NCI-H2196 treated with DMSO at 0.1 percent for 48 hours (cell line): Measurements from ENCODE around the gene PPEF1.
"Not testable (repeated sequence)": the region's sequence is repeated elsewhere in the genome, so short reads cannot be mapped to it uniquely, and the experiment has no call there.

Experiments used
- DNase-seq: peaks from one replicate; lab custom pipeline; 2025; ENCODE audit not compliant: unreplicated experiment; lab: John Stamatoyannopoulos, UW

PPEF1 gene

DNA sequence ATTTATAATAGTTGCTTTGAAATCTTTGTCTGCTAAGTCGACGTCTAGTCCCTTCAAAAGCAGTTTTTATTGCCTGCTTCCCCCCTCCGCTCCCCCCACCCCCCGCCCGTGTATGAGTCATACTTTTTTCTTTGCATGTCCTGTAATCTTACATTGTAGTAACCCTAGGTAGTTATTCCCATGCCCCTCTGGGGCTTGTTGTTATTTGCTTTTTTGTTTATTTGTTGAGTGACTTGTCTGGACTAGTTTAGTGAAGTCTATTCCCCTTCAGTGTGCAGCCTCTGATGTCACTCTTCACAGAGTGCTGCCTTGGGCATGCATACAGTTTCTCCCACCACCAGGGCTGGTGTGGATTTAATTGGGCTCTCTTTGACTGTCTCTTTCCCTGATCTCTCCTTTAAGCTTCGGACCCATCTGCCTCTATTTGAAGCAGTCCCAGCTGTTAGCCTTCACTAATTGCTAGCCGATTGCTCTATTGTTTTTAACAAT is 86.2 kb downstream of the PPEF1 start:
- DNase-seq, result no peak

DNA sequence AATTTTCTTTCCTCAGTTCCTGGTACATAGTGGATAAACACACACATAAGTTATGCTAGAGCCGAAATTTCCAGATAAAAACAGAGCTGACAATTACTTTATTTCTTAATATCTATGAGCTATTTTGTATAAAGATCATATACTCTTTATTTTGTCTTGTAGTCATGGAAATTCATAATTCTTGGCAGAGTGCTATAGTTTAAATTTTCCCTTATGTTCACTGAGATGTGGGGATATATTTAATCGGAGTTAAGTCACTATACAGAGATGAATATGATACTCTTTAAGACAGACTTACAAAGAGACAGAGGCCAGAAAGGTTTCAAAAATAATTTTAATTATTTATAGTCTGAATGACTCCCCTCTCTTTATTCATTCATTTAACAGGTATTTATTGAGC is 89.7 kb downstream of the PPEF1 start:
- no peak for DNase-seq

DNA sequence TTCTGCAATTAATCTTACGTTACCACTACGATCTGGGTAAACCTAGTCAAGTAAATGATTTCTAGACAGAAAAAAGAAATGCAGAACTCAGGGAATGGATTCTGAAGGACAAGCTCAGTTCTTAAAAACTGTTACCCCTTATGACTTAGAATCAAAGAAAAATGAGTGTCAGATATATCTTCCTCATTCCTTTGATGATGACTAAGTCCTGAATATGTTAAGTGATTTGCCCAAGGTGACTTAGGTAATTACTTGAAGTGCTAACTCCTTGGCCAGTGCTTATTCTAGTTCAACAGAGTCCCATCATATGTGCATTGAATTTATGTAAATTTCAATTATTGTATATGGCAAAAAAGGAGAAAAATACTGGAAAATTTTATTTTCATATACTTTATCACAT is 92.5 kb downstream of the PPEF1 start:
- no peak for DNase-seq

DNA sequence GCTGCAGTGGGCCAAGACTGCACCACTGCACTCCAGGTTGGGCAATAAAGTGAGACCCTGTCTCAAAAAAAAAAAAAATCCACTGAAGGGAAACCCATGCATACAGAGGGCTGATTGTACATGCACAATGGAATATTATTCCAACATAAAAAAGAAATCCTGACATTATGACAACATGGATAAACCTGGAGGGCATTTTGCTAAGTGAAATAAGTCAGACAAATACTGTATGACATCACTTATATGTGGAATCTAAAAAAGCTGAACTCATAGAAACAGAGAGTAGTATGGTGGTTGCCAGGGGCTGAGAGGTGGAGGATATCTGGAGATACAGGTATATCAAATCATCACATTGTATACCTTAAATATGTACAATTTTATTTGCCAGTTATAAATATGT is 102.2 kb downstream of the PPEF1 start:
- DNase-seq, result no peak

DNA sequence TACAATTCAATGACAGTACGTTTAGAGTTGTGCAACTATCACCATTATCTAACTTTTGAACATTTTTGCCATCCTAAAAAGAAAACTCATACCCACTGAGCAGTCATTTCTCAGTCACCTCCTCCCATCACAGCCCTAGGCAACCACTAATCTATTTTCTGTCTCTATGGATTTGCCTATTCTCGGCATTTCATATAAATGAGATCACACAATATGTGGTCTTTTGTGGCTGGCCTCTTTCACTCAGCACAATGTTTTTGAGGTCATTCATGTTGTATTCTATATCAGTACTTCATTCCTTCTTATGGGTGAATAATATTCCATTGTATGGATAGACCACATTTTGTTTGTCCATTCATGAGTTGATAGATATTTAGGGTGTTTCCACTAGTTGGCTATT is 103.0 kb downstream of the PPEF1 start:
- no peak for DNase-seq

DNA sequence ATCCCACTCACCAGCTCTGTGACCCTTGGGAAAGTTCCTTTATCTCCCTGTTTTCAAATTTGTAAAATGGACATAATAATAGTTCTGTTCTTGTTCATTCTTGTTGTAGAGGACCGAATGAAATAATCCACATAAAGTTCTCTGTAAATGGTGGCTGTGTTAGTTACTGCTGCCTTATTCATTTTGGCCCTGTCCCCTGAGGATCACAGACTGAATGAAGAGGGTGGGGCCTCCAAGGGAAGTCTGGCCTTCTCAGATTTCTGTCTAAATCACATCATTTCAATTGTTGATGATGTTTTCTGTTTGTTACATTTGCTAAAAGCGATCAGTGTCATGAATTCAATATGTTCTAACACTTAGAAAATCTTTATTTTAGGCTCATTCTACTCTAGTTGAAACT is 117.9 kb downstream of the PPEF1 start:
- DNase-seq, result no peak

DNA sequence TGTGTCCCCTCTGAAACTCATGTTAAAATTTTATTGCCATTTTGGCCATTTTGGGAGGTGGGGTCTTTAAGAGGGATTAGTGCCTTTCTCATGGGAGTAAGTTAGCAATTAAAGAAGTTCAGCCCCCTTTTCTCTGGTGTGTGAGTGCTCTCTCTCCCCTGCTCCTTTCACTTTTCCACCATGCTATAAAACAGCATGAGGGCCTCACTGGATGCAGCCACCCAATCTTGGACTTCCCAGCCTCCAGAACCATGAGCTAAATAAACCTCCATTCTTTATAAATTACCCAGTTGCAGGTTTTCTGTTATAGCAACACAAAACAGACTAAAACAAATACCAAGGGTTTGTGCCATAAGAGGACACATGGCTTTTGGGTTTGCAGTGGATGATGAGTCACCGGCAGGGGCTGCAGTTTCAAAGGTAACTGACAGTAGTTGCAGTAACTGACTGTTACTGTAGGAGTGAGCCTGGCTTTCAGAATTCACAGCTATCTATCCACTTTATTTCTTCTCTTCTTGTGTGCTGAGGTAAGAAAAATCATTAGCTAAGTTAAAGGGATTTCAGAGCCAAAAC is 121.5 kb downstream of the PPEF1 start:
- no peak for DNase-seq

DNA sequence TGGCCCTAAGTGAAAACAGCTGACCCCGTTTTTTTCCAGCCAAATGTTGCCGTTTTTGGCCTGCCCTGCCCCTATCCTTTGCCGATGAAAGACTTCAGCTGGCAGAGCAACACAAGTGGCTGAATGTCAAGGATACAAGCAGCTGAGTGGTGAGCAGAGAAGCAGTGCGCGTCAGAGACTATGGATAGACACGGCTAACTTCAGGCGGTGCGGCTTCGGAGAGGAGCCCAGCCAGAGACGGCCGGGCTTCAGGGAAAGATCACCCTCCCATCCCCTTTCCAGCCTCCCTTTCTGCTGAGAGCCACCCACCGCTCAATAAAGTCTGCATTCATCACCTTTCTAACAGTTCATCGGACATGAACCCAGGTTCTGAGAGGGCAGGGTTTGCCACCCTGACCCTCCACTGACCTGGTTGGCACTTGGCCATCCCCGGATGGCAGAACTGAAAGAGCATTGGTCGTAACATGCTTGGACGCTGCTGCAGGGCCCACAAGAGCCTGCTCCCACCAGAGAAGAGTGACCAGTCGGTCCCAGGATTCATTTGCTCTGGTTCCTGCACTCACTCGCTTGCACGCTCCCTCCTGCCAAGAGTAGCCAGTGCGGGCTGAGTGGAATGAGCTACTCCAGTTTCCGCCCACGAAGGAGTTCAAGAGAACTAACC is 125.8 kb downstream of the PPEF1 start:
- no peak for DNase-seq

DNA sequence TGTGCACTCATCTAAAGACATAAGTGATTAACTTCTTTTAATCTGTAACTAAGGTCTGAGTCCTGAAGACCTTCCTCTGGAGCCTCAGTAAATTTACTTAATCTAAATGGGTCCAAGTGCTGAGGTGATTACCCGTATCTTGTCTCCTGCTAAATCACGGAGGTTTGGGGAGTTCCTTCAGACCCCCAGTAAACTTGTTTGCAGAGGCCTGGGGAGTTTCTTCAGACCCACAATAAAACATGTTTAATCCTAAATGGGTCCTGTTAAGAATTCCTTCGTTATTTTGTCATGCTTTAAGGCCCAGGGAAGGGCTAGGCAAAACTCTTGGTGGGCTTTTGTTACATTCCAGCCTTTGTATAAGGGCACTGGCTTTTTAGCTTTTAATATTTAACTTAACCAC is 140.5 kb downstream of the PPEF1 start:
- DNase-seq, result not testable (repeated sequence)

DNA sequence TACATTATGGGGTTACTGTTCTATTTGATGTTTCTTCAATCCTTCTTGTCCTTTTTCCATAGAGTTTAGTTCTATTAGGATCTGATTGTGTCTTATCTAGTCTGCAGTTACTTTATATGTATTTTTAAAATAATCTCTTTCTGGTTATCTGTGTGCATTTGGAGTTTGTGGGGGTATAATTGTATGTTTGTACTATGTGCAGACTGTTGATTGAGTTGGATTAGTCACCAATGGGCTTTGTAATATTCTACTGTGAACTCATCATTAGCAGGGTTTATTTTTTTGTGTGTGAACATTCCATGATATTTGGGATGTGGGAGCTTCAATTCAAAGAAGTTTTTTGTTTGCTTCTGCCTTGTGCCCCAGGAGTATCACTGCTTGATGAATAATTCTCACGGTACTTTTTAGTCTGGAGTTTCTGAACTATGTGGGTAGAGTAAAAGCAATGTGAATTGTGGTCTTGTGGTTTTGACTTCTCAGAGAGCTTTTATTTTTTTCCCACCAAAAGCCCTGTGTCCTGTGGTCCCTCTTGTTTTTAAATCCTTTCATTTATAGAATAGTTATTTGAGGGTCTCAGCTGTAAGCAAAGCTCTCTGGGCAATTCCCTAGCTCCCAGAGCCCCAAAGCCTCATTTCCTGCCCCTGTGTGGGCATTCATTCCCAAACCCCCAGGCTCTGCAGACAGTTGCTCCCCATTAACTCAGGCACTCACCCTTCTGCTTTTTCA is 148.6 kb downstream of the PPEF1 start:
- DNase-seq, result no peak

DNA sequence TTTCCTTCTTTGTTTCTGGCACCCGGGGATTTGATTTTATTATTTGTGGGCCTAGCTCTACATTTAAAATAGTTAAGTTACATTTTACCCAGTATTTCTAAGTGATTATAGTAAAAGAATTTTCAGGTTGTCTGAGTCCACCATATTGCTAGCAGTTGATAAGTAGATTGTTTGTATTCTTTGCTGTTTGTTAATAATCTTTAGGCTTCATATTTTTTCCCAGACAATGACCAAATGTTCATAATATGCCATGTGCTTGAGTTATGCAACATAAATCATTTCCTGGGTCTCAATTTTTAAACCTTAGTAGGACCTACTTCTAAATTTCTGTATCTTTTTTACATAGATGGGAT is 149.2 kb downstream of the PPEF1 start:
- DNase-seq, result no peak

DNA sequence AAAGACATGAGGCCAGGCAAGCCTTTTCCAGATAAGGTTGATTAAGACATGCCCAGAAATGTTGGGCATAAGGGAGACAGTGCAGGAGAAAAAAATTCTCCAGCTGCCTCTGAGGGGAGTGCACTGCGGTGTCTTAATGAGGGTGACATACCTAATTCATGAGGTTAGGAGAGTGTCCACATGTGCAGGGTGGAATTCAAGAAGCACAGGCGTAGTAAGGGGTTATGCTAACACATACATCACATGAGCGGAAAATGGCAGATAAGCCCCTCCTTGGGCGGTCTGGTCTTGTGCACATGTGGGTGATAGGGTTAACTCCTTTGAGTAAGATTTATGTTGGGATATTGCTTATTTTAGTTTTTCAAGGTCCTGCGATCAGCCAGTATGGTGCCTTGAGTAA is 154.1 kb downstream of the PPEF1 start:
- DNase-seq, result no peak

DNA sequence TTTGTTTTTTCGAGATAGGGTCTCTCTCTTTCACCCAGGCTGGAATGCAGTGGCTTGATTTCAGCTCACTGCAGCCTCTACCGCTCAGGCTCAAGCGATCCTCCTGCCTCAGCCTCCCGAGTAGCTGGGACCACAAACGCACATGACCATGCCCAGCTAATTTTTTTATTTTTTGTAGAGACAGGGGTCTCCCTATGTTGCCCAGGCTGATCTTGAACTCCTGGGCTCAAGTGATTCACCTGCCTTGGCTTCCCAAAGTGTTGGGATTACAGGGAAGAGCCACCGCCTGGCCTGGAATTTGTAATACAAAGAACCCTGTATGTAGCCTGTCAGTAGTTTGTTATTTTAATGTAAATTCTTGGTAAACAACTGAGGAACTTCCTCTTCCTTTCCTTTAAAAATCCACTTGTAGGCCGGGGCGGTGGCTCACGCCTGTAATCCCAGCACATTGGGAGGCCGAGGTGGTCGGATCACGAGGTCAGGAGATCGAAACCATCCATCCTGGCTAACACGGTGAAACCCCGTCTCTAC is 157.0 kb downstream of the PPEF1 start:
- DNase-seq, result no peak

DNA sequence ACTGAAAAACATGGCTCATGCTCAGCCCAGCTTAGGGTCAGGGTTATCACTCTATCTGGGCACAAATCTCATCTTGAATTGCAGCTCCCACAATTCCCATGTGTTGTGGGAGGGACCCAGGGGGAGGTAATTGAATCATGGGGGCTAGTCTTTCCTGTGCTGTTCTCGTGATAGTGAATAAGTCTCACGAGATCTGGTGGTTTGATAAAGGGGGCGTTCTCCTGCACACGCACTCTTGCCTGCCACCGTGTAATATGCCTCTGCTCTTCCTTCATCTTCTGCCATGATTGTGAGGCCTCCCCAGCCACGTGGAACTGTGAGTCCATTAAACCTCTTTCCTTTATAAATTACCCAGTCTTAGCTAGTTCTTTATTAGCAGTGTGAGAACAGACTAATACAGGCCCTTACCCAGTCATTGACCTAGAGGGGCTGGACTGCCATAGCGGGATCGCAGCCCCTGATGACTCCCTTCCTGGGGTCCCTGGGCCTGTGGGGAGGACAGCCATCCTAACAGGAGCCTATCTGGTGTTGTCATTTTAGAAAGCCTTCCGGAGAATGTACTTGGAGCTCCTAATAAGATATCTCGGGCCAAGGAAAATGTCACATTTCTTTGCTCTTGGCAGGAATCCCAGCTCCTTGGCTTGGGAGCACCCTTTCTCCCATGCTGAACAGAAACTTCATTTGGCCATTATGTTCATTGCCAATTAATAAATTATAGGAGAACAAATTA is 163.9 kb downstream of the PPEF1 start:
- no peak for DNase-seq

DNA sequence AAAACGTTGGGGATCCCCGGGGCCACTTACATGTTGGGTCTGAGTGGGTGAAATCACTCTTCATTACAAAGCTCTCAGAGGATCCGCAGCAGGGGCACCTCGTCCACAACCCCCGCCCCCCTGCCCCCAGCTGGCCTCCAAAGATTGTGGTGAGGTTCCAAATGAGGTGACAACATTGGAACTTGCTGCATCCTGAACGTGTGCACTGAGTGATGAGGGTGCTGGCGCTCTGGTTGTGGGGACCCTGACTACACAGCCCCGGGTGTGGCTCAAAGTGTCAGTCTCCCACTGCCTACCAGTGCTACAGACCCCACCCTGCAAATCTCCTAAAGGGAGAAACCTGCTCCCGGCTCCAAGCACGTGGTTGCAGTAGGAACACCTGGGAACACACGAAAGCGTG is 164.5 kb downstream of the PPEF1 start:
- DNase-seq, result no peak

DNA sequence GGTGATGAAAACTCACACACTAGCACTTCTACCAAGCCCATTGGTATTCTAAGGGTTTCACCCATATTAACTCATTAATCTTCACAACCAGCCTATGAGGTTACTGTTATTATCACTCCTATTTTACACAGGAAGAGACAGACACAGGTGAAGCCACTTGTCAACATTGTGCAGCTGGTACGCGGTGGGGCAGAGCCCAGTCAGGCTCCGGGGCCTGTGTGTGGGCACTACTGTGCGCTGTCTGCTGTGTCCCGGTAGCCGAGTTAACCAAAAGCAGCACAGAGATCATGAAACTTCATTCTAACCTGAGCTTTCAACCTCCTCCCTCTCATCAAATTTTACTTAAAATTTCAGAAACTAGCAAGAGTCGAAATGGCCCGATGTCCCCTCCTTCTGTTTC is 165.2 kb downstream of the PPEF1 start:
- no peak for DNase-seq

DNA sequence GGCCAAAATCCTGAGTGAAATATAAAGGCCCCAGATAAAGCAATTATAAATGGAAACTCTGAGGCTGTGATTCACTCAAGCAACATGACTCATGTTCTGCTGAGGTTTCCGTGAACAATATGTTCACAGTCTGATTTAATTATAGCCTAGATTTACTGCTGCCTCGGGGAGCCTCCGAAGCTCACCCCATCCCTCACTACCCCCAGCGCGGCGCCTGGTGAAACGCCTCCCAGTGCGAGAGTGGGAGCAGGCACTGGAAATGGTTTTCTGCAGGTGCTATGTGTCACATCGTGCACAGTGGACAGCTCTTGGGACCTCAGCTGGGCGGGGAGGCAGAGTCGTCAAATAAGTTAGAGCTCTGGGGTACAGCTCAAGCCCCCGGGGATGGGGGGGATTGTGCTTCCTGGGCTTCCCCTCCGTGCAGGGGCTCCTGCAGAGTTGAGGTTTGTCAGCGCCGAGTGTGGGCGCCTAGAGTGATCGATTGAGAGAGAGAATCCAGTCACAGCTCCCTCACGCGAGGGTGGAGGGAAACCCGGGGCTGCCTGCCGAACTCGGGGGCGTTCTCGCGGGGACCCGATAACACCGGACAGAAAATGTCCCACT is 165.8 kb downstream of the PPEF1 start:
- no peak for DNase-seq

DNA sequence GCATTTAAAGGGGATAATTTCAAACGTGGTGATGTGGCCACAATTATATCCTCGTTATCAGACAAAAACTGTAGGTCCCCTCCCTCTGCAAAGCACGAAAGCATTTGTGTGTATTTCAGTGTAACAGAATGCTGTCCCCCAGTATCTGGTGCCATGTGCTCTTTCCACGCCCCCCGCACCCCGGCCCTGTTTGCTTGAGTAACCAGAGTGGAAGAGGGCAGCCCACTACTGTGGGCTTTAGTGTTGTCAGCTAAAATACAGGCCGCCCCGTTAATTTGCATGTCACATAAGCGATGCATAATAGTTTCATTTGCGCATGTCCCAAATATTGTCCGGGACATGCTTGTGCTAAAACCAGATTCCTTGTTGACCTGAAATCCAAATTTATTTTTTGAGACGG is 166.4 kb downstream of the PPEF1 start:
- no peak for DNase-seq

DNA sequence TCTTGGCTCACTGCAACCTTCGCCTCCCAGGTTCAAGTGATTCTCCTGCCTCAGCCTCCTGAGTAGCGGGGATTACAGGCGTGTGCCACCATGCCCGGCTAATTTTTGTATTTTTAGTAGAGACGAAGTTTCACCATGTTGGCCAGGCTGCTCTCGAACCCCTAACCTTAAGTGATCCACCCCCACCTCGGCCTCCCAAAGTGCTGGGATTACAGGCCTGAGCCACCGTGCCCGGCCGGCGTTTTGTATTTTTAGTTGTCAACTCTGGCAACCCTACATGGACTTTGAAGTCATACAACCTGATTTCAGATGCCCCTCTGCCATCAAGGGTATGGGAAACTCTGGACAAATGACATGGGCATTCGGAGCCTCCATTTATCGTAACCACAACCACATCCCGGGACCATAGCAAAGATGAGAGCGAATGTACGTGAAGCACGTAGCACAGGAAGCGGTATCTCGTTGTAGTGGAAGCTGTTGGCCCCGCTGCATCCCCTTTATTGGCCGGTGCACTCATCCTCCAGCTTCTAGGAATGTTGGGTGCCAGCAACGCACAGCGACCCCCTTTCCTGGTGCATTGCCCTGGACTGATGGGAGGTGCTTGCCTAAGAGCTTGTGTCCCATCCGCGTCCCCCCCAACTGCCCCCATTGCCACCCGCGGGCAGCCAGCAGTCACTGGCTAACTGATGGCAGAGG is 167.3 kb downstream of the PPEF1 start:
- no peak for DNase-seq

DNA sequence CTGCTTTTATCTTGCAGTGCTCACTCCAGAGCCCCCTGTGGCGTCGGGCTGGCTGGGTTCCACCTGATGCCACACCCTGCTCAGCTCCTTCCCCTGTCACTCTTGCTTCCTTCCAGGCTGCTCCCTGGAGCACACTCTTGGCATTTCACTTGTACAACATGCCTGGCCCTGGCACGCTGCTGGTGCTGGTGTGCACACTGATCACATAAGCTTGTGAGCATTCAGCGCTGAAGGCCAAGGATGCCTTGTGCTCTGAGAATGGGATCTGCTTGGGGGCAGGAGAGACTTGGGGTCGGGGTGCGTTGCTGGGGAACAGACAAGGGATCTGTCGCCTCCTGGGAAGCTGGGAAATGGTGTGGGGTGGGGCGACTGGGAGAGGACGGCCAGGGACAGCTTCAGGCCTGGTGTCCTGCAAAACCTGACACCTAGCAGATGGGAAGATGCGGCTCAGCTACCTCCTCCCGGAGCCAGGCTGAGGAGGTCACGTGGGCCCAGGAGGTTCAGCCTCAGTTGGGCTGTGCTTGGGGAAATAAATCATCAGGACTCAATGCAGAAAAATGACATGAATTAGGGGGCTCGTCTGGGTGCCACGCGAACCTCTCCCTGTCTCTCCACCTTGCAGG is 167.9 kb downstream of the PPEF1 start:
- DNase-seq, result no peak
